ENCODE measurements around the gene KRTAP6-2. TPM values are rescaled to one million over a fixed set of nuclear protein-coding genes. Genes with fewer than 3 reads are reported as not detected.

The KRTAP6-2 gene
- total and polyA plus RNA-seq, 2 experiments from 2014 or later, result not detected

- no peak for ATAC-seq
- H4K20me1 ChIP-seq (replicated peaks; ENCODE audit: insufficient read depth), result no peaks in the 10 kb centered on the region
- no peak for DNase-seq (ENCODE audit: low spot score)
- no peaks in the 10 kb centered on the region for H3F3A ChIP-seq (replicated peaks; ENCODE audit: low read depth)
- peaks cover 5% of the 10 kb centered on the region; the same call in 1 of the 2 replicates for H3K9me2 ChIP-seq (ENCODE audit: insufficient read depth)
- no peak overlapping the region for H2AFZ ChIP-seq
- H3K36me3 Mint-ChIP-seq (ENCODE audit: low read depth), result no peaks in the 10 kb centered on the region
- no peaks in the 10 kb centered on the region; the same call in 2 of the 3 replicates for H3K9me3 Mint-ChIP-seq
- no peak overlapping the region for H3K27ac ChIP-seq (ENCODE audit: low read depth)
- TF ChIP-seq NANOG (IDR thresholded peaks at IDR 0.05; ENCODE audit: borderline replicate concordance), result no peak
- no peak for TF ChIP-seq STAT1 (IDR thresholded peaks at IDR 0.05; ENCODE audit: unreplicated experiment)
- no peak for TF ChIP-seq EZH2 (IDR thresholded peaks at IDR 0.05; ENCODE audit: low read depth, unreplicated experiment)
- TF ChIP-seq EZH2phosphoT487 (IDR thresholded peaks at IDR 0.05; ENCODE audit: unreplicated experiment), result no peak
- no peak for TF ChIP-seq JUNB (IDR thresholded peaks at IDR 0.05; ENCODE audit: unreplicated experiment)
- no peak for TF ChIP-seq ZNF331 (CRISPR knock-in tag; IDR thresholded peaks at IDR 0.05; ENCODE audit: low read depth)
- no peak for TF ChIP-seq CTCF (conservative IDR thresholded peaks at IDR 0.05; ENCODE audit: low read depth in 2 of 2)
- no peak for TF ChIP-seq ZNF462 (CRISPR knock-in tag; IDR thresholded peaks at IDR 0.05)
- no peak overlapping the region for H3K4me2 ChIP-seq
- no peaks in the 10 kb centered on the region for H3K36me3 ChIP-seq (ENCODE audit: insufficient read depth)
- H3K27me3 ChIP-seq (ENCODE audit: insufficient read depth), result no peaks in the 10 kb centered on the region
- H3K4me3 Mint-ChIP-seq, result no peak overlapping the region
- H3K27me3 Mint-ChIP-seq (ENCODE audit: insufficient read depth, low read depth, poor library complexity), result no peaks in the 10 kb centered on the region
- no peak overlapping the region for H3K27ac Mint-ChIP-seq
- H3K4me1 ChIP-seq (ENCODE audit: insufficient read depth), result no peaks in the 10 kb centered on the region
- no peaks in the 10 kb centered on the region for H3K79me2 ChIP-seq (replicated peaks; ENCODE audit: insufficient read depth)
- H3K4me1 Mint-ChIP-seq, result no peaks in the 10 kb centered on the region
- H3K4me3 ChIP-seq, result no peak overlapping the region
These were observed 45.9 kb downstream of the KRTAP6-2 start for GRCh38 chr21:30552782-30553181.

Small RNAs within 50 kb of the gene (small RNA-seq; reads per million reads assigned to genes)
- not detected for gene KRTAP20-1 (ENCODE audit: low replicate concordance)
- gene KRTAP20-3 (ENCODE audit: low replicate concordance), result not detected
- not detected for gene KRTAP20-4 (ENCODE audit: low replicate concordance)
- gene KRTAP22-1 (ENCODE audit: low replicate concordance), result not detected
- gene KRTAP22-2 (ENCODE audit: low replicate concordance), result not detected

Other genes starting within 250 kb of the KRTAP6-2 start
- gene KRTAP13-2, start 226.6 kb downstream of the KRTAP6-2 start, total RNA-seq (2014; rRNA removed; shearing (Covaris generic)), result not detected in 2 replicates
- not detected in 2 replicates for gene KRTAP13-2, start 226.6 kb downstream of the KRTAP6-2 start, polyA plus RNA-seq (2016; fragmentation: Nextera tagmentation; extraction: Ambion mirVana)
- gene KRTAP13-1, start 202.9 kb downstream of the KRTAP6-2 start, total RNA-seq (2014; rRNA removed; shearing (Covaris generic)), result not detected in 2 replicates
- not detected in 2 replicates for gene KRTAP13-1, start 202.9 kb downstream of the KRTAP6-2 start, polyA plus RNA-seq (2016; fragmentation: Nextera tagmentation; extraction: Ambion mirVana)
- gene KRTAP13-3, start 173.0 kb downstream of the KRTAP6-2 start, total RNA-seq (2014; rRNA removed; shearing (Covaris generic)), result not detected in 2 replicates
- gene KRTAP13-3, start 173.0 kb downstream of the KRTAP6-2 start, polyA plus RNA-seq (2016; fragmentation: Nextera tagmentation; extraction: Ambion mirVana), result not detected in 2 replicates
- not detected in 2 replicates for gene KRTAP13-4, start 168.7 kb downstream of the KRTAP6-2 start, total RNA-seq (2014; rRNA removed; shearing (Covaris generic))
- not detected in 2 replicates for gene KRTAP13-4, start 168.7 kb downstream of the KRTAP6-2 start, polyA plus RNA-seq (2016; fragmentation: Nextera tagmentation; extraction: Ambion mirVana)
- gene KRTAP15-1, start 158.6 kb downstream of the KRTAP6-2 start, total RNA-seq (2014; rRNA removed; shearing (Covaris generic)), result not detected in 2 replicates
- gene KRTAP15-1, start 158.6 kb downstream of the KRTAP6-2 start, polyA plus RNA-seq (2016; fragmentation: Nextera tagmentation; extraction: Ambion mirVana), result not detected in 2 replicates
- gene KRTAP19-1, start 118.5 kb downstream of the KRTAP6-2 start, total RNA-seq (2014; rRNA removed; shearing (Covaris generic)), result not detected in 2 replicates
- gene KRTAP19-1, start 118.5 kb downstream of the KRTAP6-2 start, polyA plus RNA-seq (2016; fragmentation: Nextera tagmentation; extraction: Ambion mirVana), result not detected in 2 replicates
- gene KRTAP19-2, start 111.5 kb downstream of the KRTAP6-2 start, total RNA-seq (2014; rRNA removed; shearing (Covaris generic)), result not detected in 2 replicates
- gene KRTAP19-2, start 111.5 kb downstream of the KRTAP6-2 start, polyA plus RNA-seq (2016; fragmentation: Nextera tagmentation; extraction: Ambion mirVana), result not detected in 2 replicates
- not detected in 2 replicates for gene KRTAP19-3, start 106.9 kb downstream of the KRTAP6-2 start, total RNA-seq (2014; rRNA removed; shearing (Covaris generic))
- not detected in 2 replicates for gene KRTAP19-3, start 106.9 kb downstream of the KRTAP6-2 start, polyA plus RNA-seq (2016; fragmentation: Nextera tagmentation; extraction: Ambion mirVana)
- not detected in 2 replicates for gene KRTAP19-4, start 101.7 kb downstream of the KRTAP6-2 start, total RNA-seq (2014; rRNA removed; shearing (Covaris generic))
- gene KRTAP19-4, start 101.7 kb downstream of the KRTAP6-2 start, polyA plus RNA-seq (2016; fragmentation: Nextera tagmentation; extraction: Ambion mirVana), result not detected in 2 replicates
- not detected in 2 replicates for gene KRTAP19-5, start 96.8 kb downstream of the KRTAP6-2 start, total RNA-seq (2014; rRNA removed; shearing (Covaris generic))
- gene KRTAP19-5, start 96.8 kb downstream of the KRTAP6-2 start, polyA plus RNA-seq (2016; fragmentation: Nextera tagmentation; extraction: Ambion mirVana), result not detected in 2 replicates
- not detected in 2 replicates for gene KRTAP19-6, start 57.0 kb downstream of the KRTAP6-2 start, total RNA-seq (2014; rRNA removed; shearing (Covaris generic))
- gene KRTAP19-6, start 57.0 kb downstream of the KRTAP6-2 start, polyA plus RNA-seq (2016; fragmentation: Nextera tagmentation; extraction: Ambion mirVana), result not detected in 2 replicates
- not detected in 2 replicates for gene KRTAP19-7, start 37.6 kb downstream of the KRTAP6-2 start, total RNA-seq (2014; rRNA removed; shearing (Covaris generic))
- gene KRTAP19-7, start 37.6 kb downstream of the KRTAP6-2 start, polyA plus RNA-seq (2016; fragmentation: Nextera tagmentation; extraction: Ambion mirVana), result not detected in 2 replicates
- gene KRTAP22-2, start 8.5 kb downstream of the KRTAP6-2 start, total RNA-seq (2014; rRNA removed; shearing (Covaris generic)), result not detected in 2 replicates
- gene KRTAP22-2, start 8.5 kb downstream of the KRTAP6-2 start, polyA plus RNA-seq (2016; fragmentation: Nextera tagmentation; extraction: Ambion mirVana), result not detected in 2 replicates
- not detected in 2 replicates for gene KRTAP6-3, start 6.5 kb downstream of the KRTAP6-2 start, total RNA-seq (2014; rRNA removed; shearing (Covaris generic))
- not detected in 2 replicates for gene KRTAP6-3, start 6.5 kb downstream of the KRTAP6-2 start, polyA plus RNA-seq (2016; fragmentation: Nextera tagmentation; extraction: Ambion mirVana)
- not detected in 2 replicates for gene KRTAP22-1, start 2.2 kb upstream of the KRTAP6-2 start, total RNA-seq (2014; rRNA removed; shearing (Covaris generic))
- not detected in 2 replicates for gene KRTAP22-1, start 2.2 kb upstream of the KRTAP6-2 start, polyA plus RNA-seq (2016; fragmentation: Nextera tagmentation; extraction: Ambion mirVana)
- not detected in 2 replicates for gene KRTAP6-1, start 15.0 kb upstream of the KRTAP6-2 start, total RNA-seq (2014; rRNA removed; shearing (Covaris generic))
- not detected in 2 replicates for gene KRTAP6-1, start 15.0 kb upstream of the KRTAP6-2 start, polyA plus RNA-seq (2016; fragmentation: Nextera tagmentation; extraction: Ambion mirVana)
- not detected in 2 replicates for gene KRTAP20-1, start 17.5 kb upstream of the KRTAP6-2 start, total RNA-seq (2014; rRNA removed; shearing (Covaris generic))
- gene KRTAP20-1, start 17.5 kb upstream of the KRTAP6-2 start, polyA plus RNA-seq (2016; fragmentation: Nextera tagmentation; extraction: Ambion mirVana), result not detected in 2 replicates
- gene KRTAP20-4, start 21.7 kb upstream of the KRTAP6-2 start, total RNA-seq (2014; rRNA removed; shearing (Covaris generic)), result not detected in 2 replicates
- not detected in 2 replicates for gene KRTAP20-4, start 21.7 kb upstream of the KRTAP6-2 start, polyA plus RNA-seq (2016; fragmentation: Nextera tagmentation; extraction: Ambion mirVana)
- gene KRTAP20-2, start 36.3 kb upstream of the KRTAP6-2 start, total RNA-seq (2014; rRNA removed; shearing (Covaris generic)), result not detected in 2 replicates
- gene KRTAP20-2, start 36.3 kb upstream of the KRTAP6-2 start, polyA plus RNA-seq (2016; fragmentation: Nextera tagmentation; extraction: Ambion mirVana), result not detected in 2 replicates
- not detected in 2 replicates for gene KRTAP20-3, start 44.0 kb upstream of the KRTAP6-2 start, total RNA-seq (2014; rRNA removed; shearing (Covaris generic))
- gene KRTAP20-3, start 44.0 kb upstream of the KRTAP6-2 start, polyA plus RNA-seq (2016; fragmentation: Nextera tagmentation; extraction: Ambion mirVana), result not detected in 2 replicates
- gene KRTAP21-3, start 119.9 kb upstream of the KRTAP6-2 start, total RNA-seq (2014; rRNA removed; shearing (Covaris generic)), result not detected in 2 replicates
- not detected in 2 replicates for gene KRTAP21-3, start 119.9 kb upstream of the KRTAP6-2 start, polyA plus RNA-seq (2016; fragmentation: Nextera tagmentation; extraction: Ambion mirVana)
- gene KRTAP21-2, start 148.4 kb upstream of the KRTAP6-2 start, total RNA-seq (2014; rRNA removed; shearing (Covaris generic)), result not detected in 2 replicates
- not detected in 2 replicates for gene KRTAP21-2, start 148.4 kb upstream of the KRTAP6-2 start, polyA plus RNA-seq (2016; fragmentation: Nextera tagmentation; extraction: Ambion mirVana)
- not detected in 2 replicates for gene KRTAP21-1, start 156.5 kb upstream of the KRTAP6-2 start, total RNA-seq (2014; rRNA removed; shearing (Covaris generic))
- not detected in 2 replicates for gene KRTAP21-1, start 156.5 kb upstream of the KRTAP6-2 start, polyA plus RNA-seq (2016; fragmentation: Nextera tagmentation; extraction: Ambion mirVana)
- not detected in 2 replicates for gene KRTAP8-1, start 214.4 kb upstream of the KRTAP6-2 start, total RNA-seq (2014; rRNA removed; shearing (Covaris generic))
- not detected in 2 replicates for gene KRTAP8-1, start 214.4 kb upstream of the KRTAP6-2 start, polyA plus RNA-seq (2016; fragmentation: Nextera tagmentation; extraction: Ambion mirVana)
- gene KRTAP7-1, start 230.9 kb upstream of the KRTAP6-2 start, total RNA-seq (2014; rRNA removed; shearing (Covaris generic)), result not detected in 2 replicates
- not detected in 2 replicates for gene KRTAP7-1, start 230.9 kb upstream of the KRTAP6-2 start, polyA plus RNA-seq (2016; fragmentation: Nextera tagmentation; extraction: Ambion mirVana)

Data from GM23338 (cell line).